WTC11 (cell line): ENCODE data around the gene ADH7. TPM values are rescaled to one million over a fixed set of nuclear protein-coding genes. Genes with fewer than 3 reads are reported as not detected.

ENCODE experiments used
- ATAC-seq: fragments of 200-7000 bp; cut with Tn5 transposase; 2 replicates; pipeline ENCODE4 v1.10.0; 2021; ENCODE audit warnings: mild to moderate bottlenecking, moderate library complexity
- CTCF ChIA-PET: fragments of 300-600 bp; sonication (Branson Sonifier 250); formaldehyde crosslinking; loops from one replicate; lab custom pipeline; 2021; ENCODE audit warnings: antibody characterized with exemption; lab: Charles Lee
- POLR2A ChIA-PET: fragments of 350-600 bp; sonication (Branson Sonifier 250); formaldehyde crosslinking; loops from one replicate; lab custom pipeline; 2021; ENCODE audit warnings: antibody characterized with exemption; lab: Charles Lee
- DNase-seq: peaks from one replicate; pipeline ENCODE4 v3.0.0; 2021; ENCODE audit warnings: low spot score
- H3K27ac Mint-ChIP-seq: 2 replicates; pipeline ENCODE4 v1.8.0; 2021; ENCODE audit warnings: mixed read lengths
- H3K27me3 Mint-ChIP-seq: 2 replicates; pipeline ENCODE4 v1.8.0; 2021; ENCODE audit warnings: low read depth, mild to moderate bottlenecking, moderate library complexity, mixed read lengths
- H3K36me3 Mint-ChIP-seq: 2 replicates; pipeline ENCODE4 v1.8.0; 2021; ENCODE audit warnings: mixed read lengths
- H3K4me1 Mint-ChIP-seq: 2 replicates; pipeline ENCODE4 v1.8.0; 2022; ENCODE audit warnings: mixed read lengths
- H3K4me3 Mint-ChIP-seq: 2 replicates; pipeline ENCODE4 v1.8.0; 2021; ENCODE audit warnings: mild to moderate bottlenecking, moderate library complexity, mixed read lengths
- H3K9me3 Mint-ChIP-seq: 2 replicates; pipeline ENCODE4 v1.8.0; 2021; ENCODE audit warnings: mixed read lengths
- FOXK1 ChIP-seq: sonication (generic); formaldehyde crosslinking; IDR thresholded peaks from 2 replicates; pipeline ENCODE4 v1.8.0; 2022; ENCODE audit warnings: mild to moderate bottlenecking, moderate library complexity, missing genetic modification reagents
- GABPB1 ChIP-seq: sonication (generic); formaldehyde crosslinking; IDR thresholded peaks from 2 replicates; pipeline ENCODE4 v1.8.1; 2023; ENCODE audit warnings: mild to moderate bottlenecking, missing genetic modification reagents
- GRHL2 ChIP-seq: fragments of 250-450 bp; sonication (Bioruptor Pico); IDR thresholded peaks from 2 replicates; pipeline ENCODE4 v1.8.0; 2022; ENCODE audit warnings: mild to moderate bottlenecking, moderate library complexity; ENCODE audit not compliant: insufficient replicate concordance, severe bottlenecking
- HMGA2 ChIP-seq: fragments of 250-450 bp; sonication (Bioruptor Pico); IDR thresholded peaks from 2 replicates; pipeline ENCODE4 v1.4.0; 2021; ENCODE audit warnings: mild to moderate bottlenecking, moderate library complexity
- NFATC4 ChIP-seq: fragments of 250-450 bp; sonication (Bioruptor Pico); IDR thresholded peaks from 2 replicates; pipeline ENCODE4 v1.9.0; 2021; ENCODE audit warnings: mild to moderate bottlenecking
- RELA ChIP-seq: sonication (generic); formaldehyde crosslinking; IDR thresholded peaks from 2 replicates; pipeline ENCODE4 v1.8.1; 2022; ENCODE audit warnings: missing genetic modification reagents, mild to moderate bottlenecking, borderline replicate concordance
- SMAD4 ChIP-seq: sonication (generic); formaldehyde crosslinking; IDR thresholded peaks from 2 replicates; pipeline ENCODE4 v1.8.0; 2022; ENCODE audit warnings: mild to moderate bottlenecking, missing genetic modification reagents
- ZNF396 ChIP-seq: fragments of 250-450 bp; sonication (Bioruptor Pico); IDR thresholded peaks from 2 replicates; pipeline ENCODE4 v1.8.0; 2021; ENCODE audit warnings: mild to moderate bottlenecking, moderate library complexity, borderline replicate concordance
- ZNF416 ChIP-seq: fragments of 250-450 bp; sonication (Bioruptor Pico); IDR thresholded peaks from 2 replicates; pipeline ENCODE4 v1.9.0; 2021; ENCODE audit warnings: mild to moderate bottlenecking, inconsistent platforms
- total RNA-seq: library from RNA; stranded (reverse); gene quantifications from 3 replicates; pipeline ENCODE4 v1.2.3, GENCODE V29; 2021
- TF ChIP-seq, protein P1 (sequence below): sonication (generic); formaldehyde crosslinking; IDR thresholded peaks from 2 replicates; pipeline ENCODE4 v1.8.1; 2023; ENCODE audit warnings: mild to moderate bottlenecking, missing genetic modification reagents
- TF ChIP-seq, protein P2 (sequence below): sonication (generic); formaldehyde crosslinking; IDR thresholded peaks from 2 replicates; pipeline ENCODE4 v1.8.1; 2023; ENCODE audit warnings: mild to moderate bottlenecking, missing genetic modification reagents, borderline replicate concordance
- TF ChIP-seq, protein P3 (sequence below): fragments of 200-600 bp; IDR thresholded peaks from 2 replicates; pipeline ENCODE4 v1.8.0; 2022; ENCODE audit warnings: antibody characterized with exemption
- TF ChIP-seq, protein P4 (sequence below): sonication (generic); formaldehyde crosslinking; IDR thresholded peaks from 2 replicates; pipeline ENCODE4 v1.8.0; 2023; ENCODE audit warnings: missing genetic modification reagents
- TF ChIP-seq, protein P5 (sequence below): sonication (generic); formaldehyde crosslinking; IDR thresholded peaks from 2 replicates; pipeline ENCODE4 v1.8.0; 2022; ENCODE audit warnings: mild to moderate bottlenecking, missing genetic modification reagents

Gene ADH7
- total RNA-seq, 1 experiment from 2014 or later, result not detected

DNA sequence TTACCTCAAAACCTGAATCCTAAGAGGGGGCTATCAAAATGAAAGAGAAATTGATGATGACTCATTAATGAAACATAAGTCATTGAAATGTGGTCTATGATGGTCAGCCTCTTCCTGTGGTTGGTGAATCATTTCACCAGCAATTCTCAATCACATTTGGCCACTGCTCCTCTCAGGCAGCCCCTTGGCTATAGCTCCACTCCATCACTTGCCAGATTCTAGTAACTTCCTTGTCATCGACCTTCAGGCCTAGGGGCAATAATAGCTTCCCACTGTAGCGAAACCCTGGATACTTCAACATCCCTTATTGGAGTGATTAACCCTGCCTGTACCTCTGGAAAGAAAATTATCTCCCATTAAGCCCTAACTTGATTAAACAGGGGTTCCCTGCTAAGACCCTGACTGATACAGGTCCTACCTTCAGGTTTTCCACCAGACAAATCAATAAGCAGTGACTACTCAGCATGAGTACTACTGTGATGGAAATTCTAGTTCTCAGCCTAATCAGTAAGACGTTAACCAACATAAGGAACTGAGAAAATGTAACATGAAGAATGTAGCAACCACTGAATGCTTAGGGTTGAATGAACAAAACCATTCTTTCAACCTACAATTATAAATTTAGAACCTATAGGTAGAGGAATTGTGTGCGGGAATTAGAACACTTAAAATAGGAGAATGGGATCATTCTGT lies 30.4 kb downstream of the ADH7 start:
- ChIA-PET CTCF (interaction anchor here (0.8 to 1.9 kb wide), 6 partner anchors 20 to 409 kb away, joined by 3 to 7 read pairs (median 4); partner anchors contain the start of genes ADH5 and METAP1), POLR2A (no interaction called here)
- H3K27ac Mint-ChIP-seq, result no peak overlapping the region
- peaks cover 20% of the 10 kb centered on the region for H3K4me1 Mint-ChIP-seq
- no peak overlapping the region for H3K4me3 Mint-ChIP-seq
- H3K36me3 Mint-ChIP-seq, result no peaks in the 10 kb centered on the region
- no peak for DNase-seq
- TF ChIP-seq, protein P1, sequence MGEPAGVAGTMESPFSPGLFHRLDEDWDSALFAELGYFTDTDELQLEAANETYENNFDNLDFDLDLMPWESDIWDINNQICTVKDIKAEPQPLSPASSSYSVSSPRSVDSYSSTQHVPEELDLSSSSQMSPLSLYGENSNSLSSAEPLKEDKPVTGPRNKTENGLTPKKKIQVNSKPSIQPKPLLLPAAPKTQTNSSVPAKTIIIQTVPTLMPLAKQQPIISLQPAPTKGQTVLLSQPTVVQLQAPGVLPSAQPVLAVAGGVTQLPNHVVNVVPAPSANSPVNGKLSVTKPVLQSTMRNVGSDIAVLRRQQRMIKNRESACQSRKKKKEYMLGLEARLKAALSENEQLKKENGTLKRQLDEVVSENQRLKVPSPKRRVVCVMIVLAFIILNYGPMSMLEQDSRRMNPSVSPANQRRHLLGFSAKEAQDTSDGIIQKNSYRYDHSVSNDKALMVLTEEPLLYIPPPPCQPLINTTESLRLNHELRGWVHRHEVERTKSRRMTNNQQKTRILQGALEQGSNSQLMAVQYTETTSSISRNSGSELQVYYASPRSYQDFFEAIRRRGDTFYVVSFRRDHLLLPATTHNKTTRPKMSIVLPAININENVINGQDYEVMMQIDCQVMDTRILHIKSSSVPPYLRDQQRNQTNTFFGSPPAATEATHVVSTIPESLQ, result no peak
- TF ChIP-seq HMGA2 (CRISPR knock-in tag) (no peak), NFATC4 (no peak), ZNF416 (CRISPR knock-in tag) (no peak), ZNF396 (no peak), SMAD4 (CRISPR knock-in tag) (no peak), FOXK1 (CRISPR knock-in tag) (no peak), RELA (CRISPR knock-in tag) (no peak)
- TF ChIP-seq, protein P2, sequence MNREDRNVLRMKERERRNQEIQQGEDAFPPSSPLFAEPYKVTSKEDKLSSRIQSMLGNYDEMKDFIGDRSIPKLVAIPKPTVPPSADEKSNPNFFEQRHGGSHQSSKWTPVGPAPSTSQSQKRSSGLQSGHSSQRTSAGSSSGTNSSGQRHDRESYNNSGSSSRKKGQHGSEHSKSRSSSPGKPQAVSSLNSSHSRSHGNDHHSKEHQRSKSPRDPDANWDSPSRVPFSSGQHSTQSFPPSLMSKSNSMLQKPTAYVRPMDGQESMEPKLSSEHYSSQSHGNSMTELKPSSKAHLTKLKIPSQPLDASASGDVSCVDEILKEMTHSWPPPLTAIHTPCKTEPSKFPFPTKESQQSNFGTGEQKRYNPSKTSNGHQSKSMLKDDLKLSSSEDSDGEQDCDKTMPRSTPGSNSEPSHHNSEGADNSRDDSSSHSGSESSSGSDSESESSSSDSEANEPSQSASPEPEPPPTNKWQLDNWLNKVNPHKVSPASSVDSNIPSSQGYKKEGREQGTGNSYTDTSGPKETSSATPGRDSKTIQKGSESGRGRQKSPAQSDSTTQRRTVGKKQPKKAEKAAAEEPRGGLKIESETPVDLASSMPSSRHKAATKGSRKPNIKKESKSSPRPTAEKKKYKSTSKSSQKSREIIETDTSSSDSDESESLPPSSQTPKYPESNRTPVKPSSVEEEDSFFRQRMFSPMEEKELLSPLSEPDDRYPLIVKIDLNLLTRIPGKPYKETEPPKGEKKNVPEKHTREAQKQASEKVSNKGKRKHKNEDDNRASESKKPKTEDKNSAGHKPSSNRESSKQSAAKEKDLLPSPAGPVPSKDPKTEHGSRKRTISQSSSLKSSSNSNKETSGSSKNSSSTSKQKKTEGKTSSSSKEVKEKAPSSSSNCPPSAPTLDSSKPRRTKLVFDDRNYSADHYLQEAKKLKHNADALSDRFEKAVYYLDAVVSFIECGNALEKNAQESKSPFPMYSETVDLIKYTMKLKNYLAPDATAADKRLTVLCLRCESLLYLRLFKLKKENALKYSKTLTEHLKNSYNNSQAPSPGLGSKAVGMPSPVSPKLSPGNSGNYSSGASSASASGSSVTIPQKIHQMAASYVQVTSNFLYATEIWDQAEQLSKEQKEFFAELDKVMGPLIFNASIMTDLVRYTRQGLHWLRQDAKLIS (CRISPR knock-in tag), result no peak
- TF ChIP-seq, protein P3, sequence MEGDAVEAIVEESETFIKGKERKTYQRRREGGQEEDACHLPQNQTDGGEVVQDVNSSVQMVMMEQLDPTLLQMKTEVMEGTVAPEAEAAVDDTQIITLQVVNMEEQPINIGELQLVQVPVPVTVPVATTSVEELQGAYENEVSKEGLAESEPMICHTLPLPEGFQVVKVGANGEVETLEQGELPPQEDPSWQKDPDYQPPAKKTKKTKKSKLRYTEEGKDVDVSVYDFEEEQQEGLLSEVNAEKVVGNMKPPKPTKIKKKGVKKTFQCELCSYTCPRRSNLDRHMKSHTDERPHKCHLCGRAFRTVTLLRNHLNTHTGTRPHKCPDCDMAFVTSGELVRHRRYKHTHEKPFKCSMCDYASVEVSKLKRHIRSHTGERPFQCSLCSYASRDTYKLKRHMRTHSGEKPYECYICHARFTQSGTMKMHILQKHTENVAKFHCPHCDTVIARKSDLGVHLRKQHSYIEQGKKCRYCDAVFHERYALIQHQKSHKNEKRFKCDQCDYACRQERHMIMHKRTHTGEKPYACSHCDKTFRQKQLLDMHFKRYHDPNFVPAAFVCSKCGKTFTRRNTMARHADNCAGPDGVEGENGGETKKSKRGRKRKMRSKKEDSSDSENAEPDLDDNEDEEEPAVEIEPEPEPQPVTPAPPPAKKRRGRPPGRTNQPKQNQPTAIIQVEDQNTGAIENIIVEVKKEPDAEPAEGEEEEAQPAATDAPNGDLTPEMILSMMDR, result no peak
- TF ChIP-seq, protein P4, sequence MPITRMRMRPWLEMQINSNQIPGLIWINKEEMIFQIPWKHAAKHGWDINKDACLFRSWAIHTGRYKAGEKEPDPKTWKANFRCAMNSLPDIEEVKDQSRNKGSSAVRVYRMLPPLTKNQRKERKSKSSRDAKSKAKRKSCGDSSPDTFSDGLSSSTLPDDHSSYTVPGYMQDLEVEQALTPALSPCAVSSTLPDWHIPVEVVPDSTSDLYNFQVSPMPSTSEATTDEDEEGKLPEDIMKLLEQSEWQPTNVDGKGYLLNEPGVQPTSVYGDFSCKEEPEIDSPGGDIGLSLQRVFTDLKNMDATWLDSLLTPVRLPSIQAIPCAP, result no peak
- TF ChIP-seq, protein P5, sequence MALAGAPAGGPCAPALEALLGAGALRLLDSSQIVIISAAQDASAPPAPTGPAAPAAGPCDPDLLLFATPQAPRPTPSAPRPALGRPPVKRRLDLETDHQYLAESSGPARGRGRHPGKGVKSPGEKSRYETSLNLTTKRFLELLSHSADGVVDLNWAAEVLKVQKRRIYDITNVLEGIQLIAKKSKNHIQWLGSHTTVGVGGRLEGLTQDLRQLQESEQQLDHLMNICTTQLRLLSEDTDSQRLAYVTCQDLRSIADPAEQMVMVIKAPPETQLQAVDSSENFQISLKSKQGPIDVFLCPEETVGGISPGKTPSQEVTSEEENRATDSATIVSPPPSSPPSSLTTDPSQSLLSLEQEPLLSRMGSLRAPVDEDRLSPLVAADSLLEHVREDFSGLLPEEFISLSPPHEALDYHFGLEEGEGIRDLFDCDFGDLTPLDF (CRISPR knock-in tag), result no peak
- peak; percentile 29 for ATAC-seq
- H3K27me3 Mint-ChIP-seq, result no peaks in the 10 kb centered on the region
- no peaks in the 10 kb centered on the region; the same call in 1 of the 2 replicates for H3K9me3 Mint-ChIP-seq

DNA sequence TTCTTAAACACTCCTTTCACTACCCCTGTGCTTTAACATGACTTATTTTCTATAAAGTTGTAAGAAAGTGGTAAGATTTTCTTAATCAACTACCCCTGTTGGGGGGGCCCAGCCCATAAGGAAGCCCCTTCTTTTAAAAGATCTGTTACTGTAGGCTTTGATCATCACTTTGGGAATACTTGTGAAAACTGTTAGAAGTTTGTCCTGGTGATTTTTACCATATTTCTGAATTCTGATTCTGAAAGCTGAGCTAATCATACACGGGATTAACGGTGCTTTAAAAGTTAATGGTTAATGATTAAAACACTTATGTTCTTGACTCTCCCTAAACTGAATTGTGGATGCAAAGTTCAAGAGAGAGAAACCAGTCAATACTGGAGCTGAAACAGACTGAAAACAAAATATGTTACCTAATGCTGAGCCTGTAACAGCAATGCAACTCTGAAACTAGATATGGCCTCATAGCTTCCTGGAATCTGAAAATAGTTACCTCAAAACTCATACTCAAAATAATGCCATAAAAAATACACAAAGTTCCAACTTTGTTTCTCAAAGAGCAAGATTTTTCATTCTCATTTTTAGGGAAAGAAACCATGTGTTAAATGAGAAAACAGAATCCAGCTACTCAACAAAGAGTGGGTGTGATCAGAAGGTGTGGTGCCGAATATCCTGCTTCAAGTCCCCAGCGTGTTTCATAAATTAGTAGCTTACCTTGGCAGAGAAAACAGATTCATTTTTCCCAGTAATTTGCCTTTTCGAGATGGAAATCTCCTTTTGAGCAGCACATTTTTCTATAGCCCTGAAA lies 31.6 kb downstream of the ADH7 start:
- TF ChIP-seq GABPB1 (peak; percentile 95), GRHL2 (CRISPR knock-in tag) (no peak)
- TF ChIP-seq, all 79 proteins: peak for 1
- Mint-ChIP-seq H3K9me3 (peaks cover 9% of the 10 kb centered on the region), H3K4me3 (no peak overlapping the region), H3K27ac (no peak overlapping the region), H3K4me1 (peaks cover 20% of the 10 kb centered on the region), H3K27me3 (no peaks in the 10 kb centered on the region), H3K36me3 (no peaks in the 10 kb centered on the region)
- ChIA-PET POLR2A (no interaction called here), CTCF (interaction anchor here (0.7 to 1.3 kb wide), 6 partner anchors 26 to 348 kb away, joined by 3 to 6 read pairs (median 4); no protein-coding TSS in a partner anchor)
- DNase-seq, result no peak
- ATAC-seq, result no peak
